Activated CD8-positive, alpha-beta memory T cell treated with anti-CD3 and anti-CD28 coated beads, Interleukin-2, amount 50 U/mL, for 4 hours (primary cell): ENCODE results near the gene TMEM256.

Source experiments
- DNase-seq: peaks from one replicate; pipeline ENCODE4 v3.0.0-alpha.2; 2020

The TMEM256 gene

GRCh38 chr17:7428557-7428956, 24.7 kb upstream of the TMEM256 start, which contains the start of gene SPEM3:
TSS of gene SPEM3 (plus strand) at chr17:7428857. CDS start at chr17:7428903, 46 bp downstream.
- no peak for DNase-seq

- no peak for DNase-seq
These were observed 23.7 kb upstream of the TMEM256 start for GRCh38 chr17:7427549-7427948.

- DNase-seq: no peak
These were observed 23.1 kb upstream of the TMEM256 start for GRCh38 chr17:7426896-7427489.

GRCh38 chr17:7426203-7426863, 22.4 kb upstream of the TMEM256 start:
- no peak for DNase-seq

- DNase-seq: no peak
These were observed 21.9 kb upstream of the TMEM256 start for GRCh38 chr17:7425756-7426155.

- no peak for DNase-seq
These were observed 21.4 kb upstream of the TMEM256 start, which contains the start of gene SPEM2 for GRCh38 chr17:7425316-7425715. TSS of gene SPEM2 (plus strand) at chr17:7425616. CDS start at chr17:7425689, 73 bp downstream.

GRCh38 chr17:7423679-7424078, 19.8 kb upstream of the TMEM256 start:
- no peak for DNase-seq

- DNase-seq: no peak
These were observed 17.3 kb upstream of the TMEM256 start for GRCh38 chr17:7421186-7421585.

- no peak for DNase-seq
These were observed 16.1 kb upstream of the TMEM256 start, which contains the start of gene SPEM1 for GRCh38 chr17:7419819-7420610. TSS of gene SPEM1 (plus strand) at chr17:7420324. CDS start at chr17:7420385, 61 bp downstream.

GRCh38 chr17:7418472-7419152, 14.7 kb upstream of the TMEM256 start:
- DNase-seq: no peak

GRCh38 chr17:7417056-7417655, 13.3 kb upstream of the TMEM256 start:
- no peak for DNase-seq

GRCh38 chr17:7416323-7416722, 12.4 kb upstream of the TMEM256 start:
- no peak for DNase-seq

- DNase-seq: no peak
These were observed 11.9 kb upstream of the TMEM256 start for GRCh38 chr17:7415784-7416183.

GRCh38 chr17:7414837-7415236, 10.9 kb upstream of the TMEM256 start:
- no peak for DNase-seq

- no peak for DNase-seq
These were observed 9.6 kb upstream of the TMEM256 start for GRCh38 chr17:7413346-7413985.

- no peak for DNase-seq
These were observed 7.5 kb upstream of the TMEM256 start for GRCh38 chr17:7411427-7411750.

- DNase-seq: no peak
These were observed 6.9 kb upstream of the TMEM256 start for GRCh38 chr17:7410634-7411426.

GRCh38 chr17:7409716-7410115, 5.8 kb upstream of the TMEM256 start:
- DNase-seq: no peak

GRCh38 chr17:7408863-7409262, 5.0 kb upstream of the TMEM256 start:
- DNase-seq: no peak

GRCh38 chr17:7408252-7408727, 4.4 kb upstream of the TMEM256 start:
- DNase-seq: peak; percentile 33
